Nephron (organoid): ENCODE measurements around the gene PSAT1.
A peak's percentile ranks its signal among the peaks of the same experiment; 100 is the strongest.

Experiments used
- H3K27ac Mint-ChIP-seq, 3 experiments: 2 replicates each; pipeline ENCODE4 v1.8.0; 2020; ENCODE audit warnings: mixed read lengths in 3 of 3, mild to moderate bottlenecking in 2 of 3, moderate library complexity in 1 of 3
- H3K27me3 Mint-ChIP-seq: 2 replicates; pipeline ENCODE4 v1.8.0; 2021; ENCODE audit warnings: low read depth, mild to moderate bottlenecking, moderate library complexity, mixed read lengths
- H3K36me3 Mint-ChIP-seq: 2 replicates; pipeline ENCODE4 v1.8.0; 2020; ENCODE audit warnings: low read depth, mixed read lengths
- H3K4me1 Mint-ChIP-seq: 2 replicates; pipeline ENCODE4 v1.8.0; 2020; ENCODE audit warnings: mixed read lengths
- H3K4me3 Mint-ChIP-seq, 3 experiments: 2 replicates each; pipeline ENCODE4 v1.8.0; 2020; ENCODE audit warnings: mild to moderate bottlenecking in 3 of 3, mixed read lengths in 3 of 3, moderate library complexity in 2 of 3
- H3K9me3 Mint-ChIP-seq: 2 replicates; pipeline ENCODE4 v1.8.0; 2020; ENCODE audit warnings: mixed read lengths
- CTCF ChIP-seq, 3 experiments: fragments of 200-600 bp; sonication (generic); IDR thresholded peaks; one replicate each; pipeline ENCODE4 v1.5.0; 2021; ENCODE audit warnings: antibody characterized with exemption in 3 of 3; ENCODE audit not compliant: unreplicated experiment in 3 of 3

Gene PSAT1

GRCh38 chr9:78320875-78321496 lies 24.1 kb downstream of the PSAT1 start:
- Mint-ChIP-seq H3K27ac (no peak overlapping the region), H3K4me1 (peaks cover 56% of the 10 kb centered on the region), H3K27me3 (no peaks in the 10 kb centered on the region), H3K9me3 (no peaks in the 10 kb centered on the region), H3K36me3 (peaks cover 79% of the 10 kb centered on the region), H3K4me3 (no peak overlapping the region)
- no peak for TF ChIP-seq CTCF (IDR thresholded peaks at IDR 0.05; ENCODE audit: unreplicated experiment in 3 of 3)

- Mint-ChIP-seq H3K36me3 (peaks cover 77% of the 10 kb centered on the region), H3K27me3 (no peaks in the 10 kb centered on the region), H3K4me3 (no peak overlapping the region), H3K9me3 (no peaks in the 10 kb centered on the region), H3K4me1 (peaks cover 53% of the 10 kb centered on the region), H3K27ac (no peak overlapping the region)
- no peak for TF ChIP-seq CTCF (IDR thresholded peaks at IDR 0.05; ENCODE audit: unreplicated experiment in 3 of 3)
Observed at GRCh38 chr9:78321505-78321904, 24.6 kb downstream of the PSAT1 start.

- no peaks in the 10 kb centered on the region for H3K27me3 Mint-ChIP-seq
- peak overlapping the region in 1 of 3 experiments; percentile 84 for H3K27ac Mint-ChIP-seq
- H3K4me1 Mint-ChIP-seq: peaks cover 35% of the 10 kb centered on the region
- no peaks in the 10 kb centered on the region for H3K9me3 Mint-ChIP-seq
- peaks cover 68% of the 10 kb centered on the region for H3K36me3 Mint-ChIP-seq
- H3K4me3 Mint-ChIP-seq: no peak overlapping the region
- no peak for TF ChIP-seq CTCF (IDR thresholded peaks at IDR 0.05; ENCODE audit: unreplicated experiment in 3 of 3)
Observed at GRCh38 chr9:78324068-78324650, 27.2 kb downstream of the PSAT1 start.

GRCh38 chr9:78324682-78325081 lies 27.8 kb downstream of the PSAT1 start:
- Mint-ChIP-seq H3K27ac (peak overlapping the region; percentile 56 to 89 (median 84)), H3K4me1 (peaks cover 31% of the 10 kb centered on the region), H3K9me3 (no peaks in the 10 kb centered on the region), H3K27me3 (no peaks in the 10 kb centered on the region), H3K36me3 (peaks cover 68% of the 10 kb centered on the region), H3K4me3 (no peak overlapping the region)
- no peak for TF ChIP-seq CTCF (IDR thresholded peaks at IDR 0.05; ENCODE audit: unreplicated experiment in 3 of 3)

GRCh38 chr9:78325343-78325742 lies 28.4 kb downstream of the PSAT1 start:
- peak overlapping the region; percentile 56 to 89 (median 84) for H3K27ac Mint-ChIP-seq

More at GRCh38 chr9:78325343-78325742, 28.4 kb downstream of the PSAT1 start:
- Mint-ChIP-seq H3K4me1 (peaks cover 31% of the 10 kb centered on the region), H3K9me3 (no peaks in the 10 kb centered on the region), H3K4me3 (peak overlapping the region in 1 of 3 experiments; percentile 9), H3K27me3 (no peaks in the 10 kb centered on the region), H3K36me3 (peaks cover 66% of the 10 kb centered on the region)
- no peak for TF ChIP-seq CTCF (IDR thresholded peaks at IDR 0.05; ENCODE audit: unreplicated experiment in 3 of 3)
